K562 (cell line): ENCODE measurements around the gene USP31. TPM values are rescaled to one million over a fixed set of nuclear protein-coding genes. Genes with fewer than 3 reads are reported as not detected.

Experiments
- BACH1 ChIP-seq: fragments of 200-800 bp; sonication (Bioruptor generic); IDR thresholded peaks from 2 replicates; pipeline ENCODE4 v1.6.1; 2016; ENCODE audit warnings: missing genetic modification characterization, missing compliant biosample characterization
- CREB1 ChIP-seq, 2 experiments: sonication (generic) in 1 of 2; formaldehyde crosslinking in 1 of 2; IDR thresholded peaks; 2 replicates each; pipeline versions ENCODE4 v1.6.1 to v1.8.0; 2012 to 2022; ENCODE audit warnings: inconsistent platforms in 1 of 2, mild to moderate bottlenecking in 1 of 2, missing genetic modification reagents in 1 of 2, moderate library complexity in 1 of 2
- GTF2B ChIP-seq: IDR thresholded peaks from 2 replicates; pipeline ENCODE4 v1.6.1; 2011; ENCODE audit not compliant: insufficient read length; ENCODE audit errors: extremely low read depth
- KAT7 ChIP-seq: sonication (generic); formaldehyde crosslinking; IDR thresholded peaks from 2 replicates; pipeline ENCODE4 v1.8.0; 2022; ENCODE audit warnings: missing genetic modification reagents, mild to moderate bottlenecking, borderline replicate concordance
- KLF13 ChIP-seq: fragments of 450-650 bp; IDR thresholded peaks from 2 replicates; pipeline ENCODE4 v1.6.1; 2016; ENCODE audit warnings: missing genetic modification characterization, low read depth, mild to moderate bottlenecking, missing compliant biosample characterization, moderate library complexity, borderline replicate concordance
- NCOA4 ChIP-seq: fragments of 450-650 bp; IDR thresholded peaks from 2 replicates; pipeline ENCODE4 v1.6.1; 2018; ENCODE audit warnings: mild to moderate bottlenecking; ENCODE audit not compliant: partially characterized antibody
- POLR3A ChIP-seq: IDR thresholded peaks from 2 replicates; pipeline ENCODE4 v1.6.1; 2011; ENCODE audit warnings: borderline replicate concordance, mild to moderate bottlenecking, moderate library complexity; ENCODE audit not compliant: insufficient read length, insufficient read depth; ENCODE audit errors: extremely low read depth
- TAF9B ChIP-seq: fragments of 450-650 bp; IDR thresholded peaks from 2 replicates; pipeline ENCODE4 v1.6.1; 2018; ENCODE audit warnings: mild to moderate bottlenecking; ENCODE audit not compliant: partially characterized antibody
- TFAM ChIP-seq: fragments of 250-450 bp; sonication (Bioruptor Pico); conservative IDR thresholded peaks from 2 replicates; pipeline ENCODE4 v1.5.0; 2021; ENCODE audit warnings: mild to moderate bottlenecking, moderate library complexity
- TFE3 ChIP-seq: fragments of 450-650 bp; formaldehyde crosslinking; IDR thresholded peaks from 2 replicates; pipeline ENCODE4 v1.4.0; 2020; ENCODE audit warnings: mild to moderate bottlenecking, mixed read lengths
- THRA ChIP-seq: fragments of 450-650 bp; IDR thresholded peaks from 2 replicates; pipeline ENCODE4 v1.6.1; 2017; ENCODE audit warnings: mild to moderate bottlenecking, moderate library complexity
- ZNF24 ChIP-seq: fragments of 450-650 bp; IDR thresholded peaks from 2 replicates; pipeline ENCODE4 v1.6.1; 2016
- polyA plus RNA-seq, 8 experiments: library from polyadenylated mRNA; depleted of rRNA in 4 of 8; stranded (reverse) in 5 of 8; unstranded in 3 of 8; fragments of >200 nt; fragmentation: Nextera tagmentation in 2 of 8; fragmentation: Illumina TruSeq in 1 of 8; extraction: Ambion mirVana in 2 of 8; extraction: Trizol in 1 of 8; gene quantifications; 2 replicates each; pipeline versions ENCODE4 v1.2.1 to v1.2.3, GENCODE V29; 2011 to 2014; ENCODE audit warnings: inconsistent platforms in 1 of 8, missing spikeins in 1 of 8
- total RNA-seq, 7 experiments: library from RNA; depleted of rRNA in 6 of 7; stranded (reverse); fragments of >200 nt in 6 of 7; fragmentation: Illumina TruSeq in 2 of 7; extraction: Trizol in 2 of 7; gene quantifications; 2 replicates each; pipeline versions ENCODE4 v1.2.1 to v1.2.3, GENCODE V29; 2011 to 2021; ENCODE audit warnings: low replicate concordance in 1 of 7
- TF ChIP-seq, protein P1 (sequence below): fragments of 450-650 bp; IDR thresholded peaks from 2 replicates; pipeline ENCODE4 v1.6.1; 2016; ENCODE audit warnings: antibody characterized with exemption
- TF ChIP-seq, protein P2 (sequence below): fragments of 450-650 bp; formaldehyde crosslinking; IDR thresholded peaks from 2 replicates; pipeline ENCODE4 v1.4.0; 2020; ENCODE audit warnings: mild to moderate bottlenecking, moderate library complexity

USP31 gene
- total and polyA plus RNA-seq, 9 of the 15 experiments (the other 6 are each of a cell fraction or from before 2014, with no cell fraction given), result 0.56 to 4.9 (median 2.9) TPM

- TF ChIP-seq KLF13 (tag) (no peak), TAF9B (no peak), POLR3A (no peak), THRA (no peak), ZNF24 (peak; percentile 95), GTF2B (no peak), KAT7 (CRISPR knock-in tag) (no peak), NCOA4 (no peak), TFE3 (CRISPR knock-in tag) (peak; percentile 93), CREB1 (IDR thresholded peaks at IDR 0.05) (peak; percentile 80), CREB1 (CRISPR knock-in tag; IDR thresholded peaks at IDR 0.05) (peak; percentile 85), BACH1 (tag) (peak; percentile 86; the same call in 1 of the 2 replicates), TFAM (no peak)
- TF ChIP-seq, protein P1, sequence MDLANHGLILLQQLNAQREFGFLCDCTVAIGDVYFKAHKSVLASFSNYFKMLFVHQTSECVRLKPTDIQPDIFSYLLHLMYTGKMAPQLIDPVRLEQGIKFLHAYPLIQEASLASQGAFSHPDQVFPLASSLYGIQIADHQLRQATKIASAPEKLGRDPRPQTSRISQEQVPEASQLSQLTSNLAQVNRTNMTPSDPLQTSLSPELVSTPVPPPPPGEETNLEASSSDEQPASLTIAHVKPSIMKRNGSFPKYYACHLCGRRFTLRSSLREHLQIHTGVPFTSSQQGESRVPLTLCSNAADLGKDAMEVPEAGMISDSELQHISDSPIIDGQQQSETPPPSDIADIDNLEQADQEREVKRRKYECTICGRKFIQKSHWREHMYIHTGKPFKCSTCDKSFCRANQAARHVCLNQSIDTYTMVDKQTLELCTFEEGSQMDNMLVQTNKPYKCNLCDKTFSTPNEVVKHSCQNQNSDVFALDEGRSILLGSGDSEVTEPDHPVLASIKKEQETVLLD, result 0 out of 2 replicates have a peak, but pooled peaks have one; percentile 44
- TF ChIP-seq, protein P2, sequence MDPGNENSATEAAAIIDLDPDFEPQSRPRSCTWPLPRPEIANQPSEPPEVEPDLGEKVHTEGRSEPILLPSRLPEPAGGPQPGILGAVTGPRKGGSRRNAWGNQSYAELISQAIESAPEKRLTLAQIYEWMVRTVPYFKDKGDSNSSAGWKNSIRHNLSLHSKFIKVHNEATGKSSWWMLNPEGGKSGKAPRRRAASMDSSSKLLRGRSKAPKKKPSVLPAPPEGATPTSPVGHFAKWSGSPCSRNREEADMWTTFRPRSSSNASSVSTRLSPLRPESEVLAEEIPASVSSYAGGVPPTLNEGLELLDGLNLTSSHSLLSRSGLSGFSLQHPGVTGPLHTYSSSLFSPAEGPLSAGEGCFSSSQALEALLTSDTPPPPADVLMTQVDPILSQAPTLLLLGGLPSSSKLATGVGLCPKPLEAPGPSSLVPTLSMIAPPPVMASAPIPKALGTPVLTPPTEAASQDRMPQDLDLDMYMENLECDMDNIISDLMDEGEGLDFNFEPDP (CRISPR knock-in tag), result no peak
These were observed at the start of gene USP31 (continued) for GRCh38 chr16:23149267-23149992.
